HAP-1 (cell line): ENCODE measurements around the gene FRMD5.
"Not testable (repeated sequence)": the region's sequence is repeated elsewhere in the genome, so short reads cannot be mapped to it uniquely, and the experiment has no call there.

Experiments used
- DNase-seq, 2 experiments: peaks; one replicate each; pipeline ENCODE4 v3.0.0-alpha.2; 2016 to 2020; ENCODE audit warnings: low spot score in 2 of 2
- H3K27me3 ChIP-seq: fragments of 250-450 bp; sonication (Bioruptor Pico); 2 replicates; pipeline ENCODE4 v1.5.1; 2020; ENCODE audit warnings: low read depth, mild to moderate bottlenecking, moderate library complexity
- H3K36me3 ChIP-seq: fragments of 250-450 bp; sonication (Bioruptor Pico); replicated peaks from 2 replicates; pipeline ENCODE4 v1.5.1; 2020; ENCODE audit warnings: mild to moderate bottlenecking
- H3K4me1 ChIP-seq: fragments of 250-450 bp; sonication (Bioruptor Pico); 2 replicates; pipeline ENCODE4 v1.5.1; 2020; ENCODE audit warnings: mild to moderate bottlenecking
- H3K4me3 ChIP-seq: fragments of 250-450 bp; sonication (Bioruptor Pico); 2 replicates; pipeline ENCODE4 v1.5.1; 2020; ENCODE audit warnings: mild to moderate bottlenecking, moderate library complexity
- H3K9me3 ChIP-seq: fragments of 250-450 bp; sonication (Bioruptor Pico); 2 replicates; pipeline ENCODE4 v1.5.1; 2020; ENCODE audit warnings: mild to moderate bottlenecking, moderate library complexity
- in situ Hi-C: fragments of 300-500 bp; cut with MboI; formaldehyde crosslinking; loops from 3 replicates; pipeline ENCODE4 v1.14.3; 2020; ENCODE audit warnings: low sequenced_read_pairs, inconsistent platforms, mixed read lengths

Gene FRMD5

GRCh38 chr15:44029940-44030568 is 165.0 kb downstream of the FRMD5 start:
- H3K4me1 ChIP-seq: no peaks in the 10 kb centered on the region
- in situ Hi-C loops: no loop called here
- H3K4me3 ChIP-seq: no peak overlapping the region
- H3K36me3 ChIP-seq: no peaks in the 10 kb centered on the region
- H3K9me3 ChIP-seq: no peaks in the 10 kb centered on the region
- no peaks in the 10 kb centered on the region for H3K27me3 ChIP-seq
- DNase-seq: no peak

GRCh38 chr15:44029003-44029402 is 166.1 kb downstream of the FRMD5 start:
- in situ Hi-C loops: no loop called here
- H3K4me1 ChIP-seq: no peaks in the 10 kb centered on the region
- no peaks in the 10 kb centered on the region for H3K27me3 ChIP-seq
- no peaks in the 10 kb centered on the region for H3K9me3 ChIP-seq
- no peaks in the 10 kb centered on the region for H3K36me3 ChIP-seq
- no peak overlapping the region for H3K4me3 ChIP-seq
- DNase-seq: no peak

GRCh38 chr15:44028349-44028748 is 166.7 kb downstream of the FRMD5 start:
- Histone ChIP-seq H3K9me3 (no peaks in the 10 kb centered on the region), H3K4me3 (no peak overlapping the region), H3K36me3 (no peaks in the 10 kb centered on the region), H3K4me1 (no peaks in the 10 kb centered on the region), H3K27me3 (no peaks in the 10 kb centered on the region)
- no peak for DNase-seq
- in situ Hi-C loops: no loop called here

GRCh38 chr15:44024155-44024554 is 170.9 kb downstream of the FRMD5 start:
- DNase-seq: no peak
- Histone ChIP-seq H3K9me3 (no peaks in the 10 kb centered on the region), H3K27me3 (no peaks in the 10 kb centered on the region), H3K4me1 (no peaks in the 10 kb centered on the region), H3K36me3 (no peaks in the 10 kb centered on the region), H3K4me3 (no peak overlapping the region)
- in situ Hi-C loops: no loop called here

GRCh38 chr15:44023176-44023575 is 171.9 kb downstream of the FRMD5 start:
- H3K4me3 ChIP-seq: no peak overlapping the region
- no peaks in the 10 kb centered on the region for H3K27me3 ChIP-seq
- no peaks in the 10 kb centered on the region for H3K9me3 ChIP-seq
- no peaks in the 10 kb centered on the region for H3K36me3 ChIP-seq
- no peak for DNase-seq
- no peaks in the 10 kb centered on the region for H3K4me1 ChIP-seq
- in situ Hi-C loops: no loop called here

- H3K27me3 ChIP-seq: no peaks in the 10 kb centered on the region
- no peaks in the 10 kb centered on the region for H3K4me1 ChIP-seq
- no peak overlapping the region for H3K4me3 ChIP-seq
- no peaks in the 10 kb centered on the region for H3K36me3 ChIP-seq
- H3K9me3 ChIP-seq: no peaks in the 10 kb centered on the region
- DNase-seq: no peak
- in situ Hi-C loops: no loop called here
These were observed 176.9 kb downstream of the FRMD5 start for GRCh38 chr15:44018151-44018550.

GRCh38 chr15:44015545-44016305 is 179.3 kb downstream of the FRMD5 start:
- in situ Hi-C loops: no loop called here
- Histone ChIP-seq H3K27me3 (peaks cover 3% of the 10 kb centered on the region; the same call in 1 of the 2 replicates), H3K36me3 (no peaks in the 10 kb centered on the region), H3K4me1 (no peaks in the 10 kb centered on the region), H3K9me3 (no peaks in the 10 kb centered on the region), H3K4me3 (no peak overlapping the region)
- no peak for DNase-seq

- in situ Hi-C loops: no loop called here
- Histone ChIP-seq H3K9me3 (no peaks in the 10 kb centered on the region), H3K36me3 (no peaks in the 10 kb centered on the region), H3K4me3 (no peak overlapping the region), H3K4me1 (no peaks in the 10 kb centered on the region), H3K27me3 (peaks cover 5% of the 10 kb centered on the region; the same call in 1 of the 2 replicates)
- no peak for DNase-seq
These were observed 183.7 kb downstream of the FRMD5 start for GRCh38 chr15:44011238-44011854.

- in situ Hi-C loops: no loop called here
- H3K9me3 ChIP-seq: no peaks in the 10 kb centered on the region
- no peak for DNase-seq
- H3K27me3 ChIP-seq: peaks cover 5% of the 10 kb centered on the region; the same call in 1 of the 2 replicates
- H3K4me1 ChIP-seq: no peaks in the 10 kb centered on the region
- no peaks in the 10 kb centered on the region for H3K36me3 ChIP-seq
- no peak overlapping the region for H3K4me3 ChIP-seq
These were observed 185.0 kb downstream of the FRMD5 start for GRCh38 chr15:44010089-44010488.

- in situ Hi-C loops: no loop called here
- Histone ChIP-seq H3K27me3 (peaks cover 5% of the 10 kb centered on the region; the same call in 1 of the 2 replicates), H3K4me3 (no peak overlapping the region), H3K9me3 (no peaks in the 10 kb centered on the region), H3K36me3 (no peaks in the 10 kb centered on the region), H3K4me1 (no peaks in the 10 kb centered on the region)
- DNase-seq: no peak
These were observed 186.0 kb downstream of the FRMD5 start for GRCh38 chr15:44009038-44009437.

GRCh38 chr15:44000248-44000647 is 194.8 kb downstream of the FRMD5 start:
- DNase-seq, H3K27me3 ChIP-seq, H3K9me3 ChIP-seq, in situ Hi-C loops, H3K4me3 ChIP-seq, H3K36me3 ChIP-seq, H3K4me1 ChIP-seq: not testable (repeated sequence)

- no peak for DNase-seq
- in situ Hi-C loops: no loop called here
These were observed 196.5 kb downstream of the FRMD5 start for GRCh38 chr15:43998607-43999006.

GRCh38 chr15:43991206-43991605 is 203.9 kb downstream of the FRMD5 start:
- Histone ChIP-seq H3K4me3 (no peak overlapping the region), H3K27me3 (no peaks in the 10 kb centered on the region; the same call in 1 of the 2 replicates), H3K4me1 (no peaks in the 10 kb centered on the region), H3K36me3 (no peaks in the 10 kb centered on the region), H3K9me3 (no peaks in the 10 kb centered on the region)
- in situ Hi-C loops: no loop called here
- DNase-seq: no peak

More at GRCh38 chr15:43998607-43999006, 196.5 kb downstream of the FRMD5 start:
- no peak overlapping the region for H3K4me3 ChIP-seq
- no peaks in the 10 kb centered on the region for H3K4me1 ChIP-seq
- H3K27me3 ChIP-seq: no peaks in the 10 kb centered on the region
- H3K36me3 ChIP-seq: no peaks in the 10 kb centered on the region
- no peaks in the 10 kb centered on the region for H3K9me3 ChIP-seq

- no peak for DNase-seq
- no peaks in the 10 kb centered on the region; the same call in 1 of the 2 replicates for H3K27me3 ChIP-seq
- in situ Hi-C loops: no loop called here
- H3K36me3 ChIP-seq: no peaks in the 10 kb centered on the region
- H3K9me3 ChIP-seq: no peaks in the 10 kb centered on the region
- no peaks in the 10 kb centered on the region for H3K4me1 ChIP-seq
- H3K4me3 ChIP-seq: no peak overlapping the region
These were observed 205.1 kb downstream of the FRMD5 start for GRCh38 chr15:43989938-43990337.
